Adipocyte (in vitro differentiated cells): Measurements from ENCODE around the gene CCNE1.
A peak's percentile ranks its signal among the peaks of the same experiment; 100 is the strongest.

Experiments used
- DNase-seq: peaks from one replicate; pipeline ENCODE4 v3.0.0-alpha.2; 2015; ENCODE audit warnings: low read depth
- H3K27me3 ChIP-seq: replicated peaks from 2 replicates; pipeline ENCODE4 v1.7.0; 2013; ENCODE audit warnings: mild to moderate bottlenecking, low read length, moderate library complexity; ENCODE audit not compliant: control insufficient read depth, insufficient read depth
- H3K36me3 ChIP-seq: 2 replicates; pipeline ENCODE4 v1.7.0; 2013; ENCODE audit warnings: low read length, mild to moderate bottlenecking, moderate library complexity; ENCODE audit not compliant: control insufficient read depth, insufficient read depth, severe bottlenecking
- H3K4me1 ChIP-seq: 2 replicates; pipeline ENCODE4 v1.7.0; 2013; ENCODE audit warnings: mild to moderate bottlenecking, low read length, moderate library complexity; ENCODE audit not compliant: control insufficient read depth, insufficient read depth
- H3K4me3 ChIP-seq: 2 replicates; pipeline ENCODE4 v1.7.0; 2013; ENCODE audit warnings: mild to moderate bottlenecking, low read length, moderate library complexity
- H3K9ac ChIP-seq: 2 replicates; pipeline ENCODE4 v1.7.0; 2013; ENCODE audit warnings: mild to moderate bottlenecking, low read length, moderate library complexity
- H3K9me3 ChIP-seq: 2 replicates; pipeline ENCODE4 v1.7.0; 2013; ENCODE audit warnings: mild to moderate bottlenecking, low read length, moderate library complexity; ENCODE audit not compliant: control insufficient read depth

CCNE1 gene

DNA sequence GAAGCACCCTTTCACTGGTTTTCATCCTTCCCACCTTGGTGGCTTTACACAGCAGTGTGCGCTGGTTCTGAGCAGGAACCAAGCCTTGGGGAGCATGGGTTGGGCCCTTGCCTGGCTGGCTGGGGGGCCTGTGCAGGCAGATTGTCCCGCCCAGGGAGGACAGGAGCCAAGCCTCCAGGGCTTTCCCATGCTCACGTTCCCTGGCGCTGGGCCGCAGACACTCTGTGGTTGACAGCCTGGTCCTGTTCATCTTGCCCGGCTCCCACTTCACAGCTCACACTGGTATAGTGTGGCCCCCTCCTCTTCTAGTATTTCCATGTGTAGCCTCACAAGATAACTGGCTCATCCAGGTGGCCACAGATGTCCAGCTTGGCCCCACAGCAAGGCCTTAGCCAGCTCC is 4.6 kb upstream of the CCNE1 start:
- H3K9me3 ChIP-seq = no peaks in the 10 kb centered on the region
- H3K4me1 ChIP-seq = peaks cover 17% of the 10 kb centered on the region
- H3K27me3 ChIP-seq = no peaks in the 10 kb centered on the region
- H3K36me3 ChIP-seq = no peaks in the 10 kb centered on the region
- H3K4me3 ChIP-seq = no peak overlapping the region
- no peak for DNase-seq
- no peak overlapping the region for H3K9ac ChIP-seq

DNA sequence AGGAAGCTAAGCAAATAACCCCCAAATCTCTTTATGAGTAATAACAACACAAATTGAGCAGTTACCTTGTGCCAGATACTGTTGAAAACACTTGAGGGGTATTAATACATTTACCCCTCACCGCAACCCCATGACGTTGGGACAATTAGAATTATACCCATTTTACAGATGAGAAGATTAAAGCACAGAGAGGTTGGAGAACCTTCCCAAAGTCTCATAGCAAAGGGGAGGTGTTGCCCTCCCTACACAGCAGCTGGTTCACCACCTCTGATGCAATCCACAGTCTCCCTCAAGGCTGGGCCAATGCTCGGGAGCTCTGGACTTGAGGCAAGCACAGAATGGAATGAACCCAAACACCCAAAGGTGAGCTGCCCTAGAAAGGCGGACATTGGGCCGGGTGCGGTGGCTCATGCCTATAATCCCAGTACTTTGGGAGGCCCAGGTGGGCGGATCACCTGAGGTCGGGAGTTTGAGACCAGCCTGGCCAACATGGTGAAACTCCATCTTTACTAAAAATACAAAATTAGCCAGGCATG is 3.9 kb upstream of the CCNE1 start:
- no peaks in the 10 kb centered on the region for H3K27me3 ChIP-seq
- no peak overlapping the region for H3K9ac ChIP-seq
- no peak overlapping the region for H3K4me3 ChIP-seq
- H3K36me3 ChIP-seq = no peaks in the 10 kb centered on the region
- no peak for DNase-seq
- H3K4me1 ChIP-seq = peaks cover 20% of the 10 kb centered on the region
- H3K9me3 ChIP-seq = no peaks in the 10 kb centered on the region

DNA sequence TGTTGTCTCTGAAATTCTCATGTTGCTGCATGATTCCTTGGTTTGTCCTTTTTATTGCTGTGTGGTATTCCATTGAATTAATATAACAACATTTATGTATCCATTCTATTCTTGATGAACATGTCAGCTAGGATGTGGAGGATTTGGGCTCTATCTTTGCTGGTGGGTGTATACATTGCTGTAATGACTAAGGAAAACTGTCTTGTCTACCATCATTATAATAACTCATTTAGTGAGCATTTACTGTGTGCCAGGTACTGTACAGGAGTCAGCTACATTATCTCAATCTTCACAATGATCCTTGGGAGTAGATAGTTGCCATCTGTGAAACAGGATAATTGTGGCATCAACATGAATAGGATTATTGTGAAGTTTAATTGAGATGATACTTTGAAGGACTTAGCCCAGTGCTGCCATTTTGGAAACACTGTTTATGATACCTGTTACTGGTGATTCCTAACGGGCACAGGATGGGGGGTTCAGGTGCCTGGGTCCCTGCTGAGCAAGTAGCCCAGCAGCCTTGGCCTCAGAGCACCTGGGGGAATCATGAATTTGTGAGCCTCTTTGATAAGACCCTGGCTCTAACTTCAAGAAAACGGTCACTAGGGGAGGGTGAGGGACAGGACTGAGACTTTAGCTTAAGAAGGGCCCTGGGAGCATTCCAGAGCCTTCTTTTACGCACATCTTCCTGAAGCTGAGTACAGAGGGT is 1.8 kb upstream of the CCNE1 start:
- no peak overlapping the region for H3K4me3 ChIP-seq
- no peaks in the 10 kb centered on the region for H3K27me3 ChIP-seq
- no peak overlapping the region for H3K9ac ChIP-seq
- H3K36me3 ChIP-seq = no peaks in the 10 kb centered on the region
- no peaks in the 10 kb centered on the region for H3K9me3 ChIP-seq
- no peak for DNase-seq
- peaks cover 18% of the 10 kb centered on the region for H3K4me1 ChIP-seq

DNA sequence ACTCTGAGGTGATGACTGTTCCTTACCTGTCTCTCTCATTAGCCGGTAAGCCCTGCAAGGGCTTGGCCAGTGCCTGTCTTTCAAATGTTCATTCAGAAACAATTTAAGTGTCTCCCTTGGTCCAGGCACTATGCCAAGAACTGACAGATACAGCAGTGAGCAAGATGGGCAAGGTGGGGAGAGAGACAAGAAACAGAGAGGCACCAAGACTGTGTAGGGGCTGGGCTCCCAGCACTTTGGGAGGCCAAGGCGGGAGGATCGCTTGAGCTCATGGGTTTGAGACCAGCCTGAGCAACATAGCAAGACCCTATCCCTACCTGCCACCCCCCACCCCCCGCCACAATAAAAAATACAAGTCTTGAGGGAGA is 1.3 kb upstream of the CCNE1 start:
- peaks cover 13% of the 10 kb centered on the region for H3K4me1 ChIP-seq
- peak; percentile 10 for DNase-seq
- H3K36me3 ChIP-seq = no peaks in the 10 kb centered on the region
- no peak overlapping the region for H3K4me3 ChIP-seq
- no peaks in the 10 kb centered on the region for H3K27me3 ChIP-seq
- H3K9ac ChIP-seq = no peak overlapping the region
- H3K9me3 ChIP-seq = no peaks in the 10 kb centered on the region

DNA sequence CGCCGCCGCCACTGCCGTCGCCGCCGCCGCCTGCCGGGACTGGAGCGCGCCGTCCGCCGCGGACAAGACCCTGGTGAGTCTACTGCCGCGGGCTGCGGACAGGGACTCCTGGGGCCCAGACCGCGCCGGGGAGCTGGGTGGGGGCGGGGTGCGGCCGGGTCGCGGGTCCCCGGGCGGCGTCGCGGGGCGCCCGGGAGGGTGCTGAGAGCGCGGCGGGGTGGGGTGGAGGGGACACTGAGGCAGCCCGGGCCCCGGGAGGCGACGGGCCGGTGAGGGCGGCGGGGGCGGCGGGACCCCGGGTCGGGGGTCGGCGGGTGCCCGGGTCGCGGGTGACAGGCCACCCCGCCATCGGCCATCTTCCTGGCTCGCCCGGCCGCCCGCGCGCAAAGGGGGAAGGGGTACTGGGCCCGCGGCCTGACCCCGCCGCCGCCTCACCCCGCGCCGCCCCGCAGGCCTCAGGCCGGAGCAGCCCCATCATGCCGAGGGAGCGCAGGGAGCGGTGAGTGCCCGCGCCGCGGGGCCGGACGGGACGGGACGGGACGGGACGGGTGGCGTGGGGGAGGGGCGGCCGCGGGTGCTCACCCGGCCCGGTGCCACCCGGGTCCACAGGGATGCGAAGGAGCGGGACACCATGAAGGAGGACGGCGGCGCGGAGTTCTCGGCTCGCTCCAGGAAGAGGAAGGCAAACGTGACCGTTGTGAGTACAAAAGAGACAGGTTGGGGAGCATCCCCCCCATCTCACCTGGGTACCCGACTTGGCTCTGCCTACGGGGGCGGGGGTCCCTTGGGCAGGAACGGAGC is 489 bp downstream of the CCNE1 start:
- peak overlapping the region; percentile 60 for H3K4me3 ChIP-seq
- DNase-seq = peak; percentile 52
- H3K9me3 ChIP-seq = no peaks in the 10 kb centered on the region
- no peaks in the 10 kb centered on the region for H3K27me3 ChIP-seq
- H3K36me3 ChIP-seq = no peaks in the 10 kb centered on the region
- no peak overlapping the region for H3K9ac ChIP-seq
- peaks cover 6% of the 10 kb centered on the region for H3K4me1 ChIP-seq

DNA sequence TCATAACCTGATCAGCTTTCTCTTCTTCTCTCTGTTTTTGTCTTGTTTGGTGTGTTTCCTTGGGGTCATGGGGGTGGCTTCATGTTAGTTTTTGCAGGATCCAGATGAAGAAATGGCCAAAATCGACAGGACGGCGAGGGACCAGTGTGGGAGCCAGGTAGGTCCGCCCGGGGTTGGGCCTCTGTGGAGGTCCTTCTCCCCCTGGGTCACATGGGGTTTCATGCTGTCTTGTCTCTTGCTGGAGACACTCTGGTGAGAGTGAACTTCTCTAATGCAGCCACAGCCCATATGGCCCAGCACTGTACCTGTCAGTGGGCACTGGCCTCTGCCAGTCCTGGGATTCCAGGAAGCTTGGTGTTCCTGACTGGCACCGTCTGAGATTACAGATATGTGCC is 1.1 kb downstream of the CCNE1 start:
- peaks cover 8% of the 10 kb centered on the region for H3K4me1 ChIP-seq

DNA sequence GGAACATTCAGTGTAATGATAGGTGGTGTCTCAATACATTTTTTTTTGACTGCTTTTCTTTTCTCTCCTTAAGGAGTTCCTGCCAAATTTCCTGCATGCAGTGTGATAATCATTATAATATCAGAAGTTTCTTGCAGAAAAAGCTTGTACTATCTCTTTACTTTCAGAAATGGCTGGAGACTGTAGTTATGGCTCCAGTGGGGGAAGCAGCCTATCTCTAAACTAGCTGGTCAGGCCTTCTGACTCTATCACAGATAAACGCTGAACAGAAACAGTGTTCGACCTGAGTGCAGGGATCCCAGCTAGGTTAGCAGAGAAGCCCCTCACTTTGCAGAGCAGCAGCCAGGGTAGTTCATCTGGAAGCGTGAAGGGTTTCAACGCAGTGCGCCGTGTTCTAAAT is 1.9 kb downstream of the CCNE1 start:
- H3K9ac ChIP-seq = no peak overlapping the region
- H3K9me3 ChIP-seq = no peaks in the 10 kb centered on the region
- peaks cover 8% of the 10 kb centered on the region for H3K4me1 ChIP-seq
- no peak for DNase-seq
- no peaks in the 10 kb centered on the region for H3K36me3 ChIP-seq
- H3K4me3 ChIP-seq = no peak overlapping the region
- no peaks in the 10 kb centered on the region for H3K27me3 ChIP-seq

More for the DNA sequence above, 1.1 kb downstream of the CCNE1 start:
- Histone ChIP-seq H3K9ac (no peak overlapping the region), H3K9me3 (no peaks in the 10 kb centered on the region), H3K36me3 (no peaks in the 10 kb centered on the region), H3K27me3 (no peaks in the 10 kb centered on the region), H3K4me3 (peak overlapping the region; percentile 60)
- DNase-seq = no peak

DNA sequence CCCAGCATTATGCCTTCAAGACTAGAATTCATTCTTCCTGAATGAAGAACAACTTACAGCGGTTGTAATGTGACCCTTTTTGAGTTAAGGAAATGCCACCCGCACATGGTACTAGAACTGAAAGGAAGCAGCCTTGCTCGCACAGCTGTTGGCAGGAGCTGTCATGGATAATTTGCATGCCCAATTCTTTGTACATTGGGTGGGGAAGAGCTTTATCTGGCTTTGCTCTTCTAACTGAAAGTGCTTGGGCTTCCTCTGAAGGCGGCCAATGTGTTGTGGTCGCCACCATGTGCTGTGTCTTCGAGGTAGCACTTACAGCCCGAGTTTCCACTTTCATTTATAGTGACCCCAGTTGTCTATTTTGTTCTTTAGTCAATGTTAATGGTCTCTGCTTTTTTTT is 3.4 kb downstream of the CCNE1 start:
- Histone ChIP-seq H3K9ac (no peak overlapping the region), H3K27me3 (no peaks in the 10 kb centered on the region), H3K4me3 (no peak overlapping the region), H3K36me3 (no peaks in the 10 kb centered on the region), H3K4me1 (peaks cover 8% of the 10 kb centered on the region), H3K9me3 (no peaks in the 10 kb centered on the region)
- no peak for DNase-seq

DNA sequence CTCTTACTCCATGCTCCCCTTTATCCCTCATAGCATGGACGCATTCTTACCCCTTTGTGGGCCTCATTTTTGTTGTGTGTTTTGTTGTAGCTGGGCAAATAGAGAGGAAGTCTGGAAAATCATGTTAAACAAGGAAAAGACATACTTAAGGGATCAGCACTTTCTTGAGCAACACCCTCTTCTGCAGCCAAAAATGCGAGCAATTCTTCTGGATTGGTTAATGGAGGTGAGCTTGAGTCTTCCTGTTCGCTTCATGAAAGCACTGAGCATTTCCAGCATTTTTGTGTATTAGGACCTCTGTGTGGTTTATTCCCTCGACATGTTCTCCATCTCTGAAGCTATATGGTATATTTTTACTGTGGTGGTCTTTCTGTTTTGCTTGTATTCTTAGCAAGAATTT is 5.5 kb downstream of the CCNE1 start:
- H3K27me3 ChIP-seq = no peaks in the 10 kb centered on the region
- no peaks in the 10 kb centered on the region for H3K9me3 ChIP-seq
- peaks cover 9% of the 10 kb centered on the region for H3K36me3 ChIP-seq
- no peak overlapping the region for H3K4me3 ChIP-seq
- no peak for DNase-seq
- no peak overlapping the region for H3K9ac ChIP-seq
- peaks cover 8% of the 10 kb centered on the region for H3K4me1 ChIP-seq

DNA sequence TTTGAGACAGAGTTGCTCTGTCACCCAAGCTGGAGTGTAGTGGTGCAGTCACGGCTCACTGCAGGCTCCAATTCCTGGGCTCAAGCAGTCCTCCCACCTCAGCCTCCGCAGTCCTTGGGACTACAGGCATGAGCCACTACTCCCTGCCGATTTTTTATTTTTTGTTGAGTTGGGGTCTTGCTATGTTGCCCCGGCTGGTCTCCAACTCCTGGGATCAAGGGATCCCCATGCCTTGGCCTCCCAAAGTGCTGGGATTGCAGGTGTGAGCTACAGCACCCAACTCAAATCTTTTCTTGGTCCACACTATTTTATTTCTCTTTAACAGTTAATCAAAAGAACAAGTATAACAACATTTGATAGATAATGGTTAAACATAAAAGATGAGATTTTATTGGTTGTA is 7.5 kb downstream of the CCNE1 start:
- Histone ChIP-seq H3K36me3 (peaks cover 10% of the 10 kb centered on the region), H3K9me3 (no peaks in the 10 kb centered on the region), H3K4me3 (no peak overlapping the region), H3K9ac (no peak overlapping the region), H3K4me1 (peaks cover 6% of the 10 kb centered on the region), H3K27me3 (no peaks in the 10 kb centered on the region)
- DNase-seq = no peak

DNA sequence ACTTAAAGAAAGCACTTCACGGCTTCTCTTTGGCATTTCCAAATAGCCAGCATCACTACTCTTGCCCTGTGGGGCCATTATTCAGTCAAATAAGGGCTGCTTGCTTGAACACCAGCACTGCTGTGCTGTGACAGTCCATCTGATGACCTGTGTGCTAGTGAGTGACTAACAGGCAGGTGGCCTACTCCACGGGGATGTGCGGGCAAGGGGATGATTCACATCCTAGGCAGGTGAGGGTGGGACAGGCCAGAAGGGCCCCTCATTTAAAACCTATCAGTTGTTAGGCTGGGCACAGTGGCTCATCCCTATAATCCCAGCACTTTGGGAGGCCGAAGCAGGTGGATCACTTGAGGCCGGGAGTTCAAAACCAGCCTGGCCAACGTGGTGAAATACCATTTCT is 8.2 kb downstream of the CCNE1 start:
- Histone ChIP-seq H3K4me1 (peaks cover 6% of the 10 kb centered on the region), H3K27me3 (no peaks in the 10 kb centered on the region), H3K4me3 (no peak overlapping the region), H3K36me3 (peaks cover 10% of the 10 kb centered on the region), H3K9ac (no peak overlapping the region), H3K9me3 (no peaks in the 10 kb centered on the region)
- no peak for DNase-seq
